HepG2 (cell line): ENCODE data around the gene KCTD15. TPM values are rescaled to one million over a fixed set of nuclear protein-coding genes. Genes with fewer than 3 reads are reported as not detected.

Experiments used
- BORCS8-MEF2B ChIP-seq: sonication (generic); formaldehyde crosslinking; IDR thresholded peaks from 2 replicates; pipeline ENCODE4 v1.8.0; 2022; ENCODE audit warnings: mild to moderate bottlenecking, missing genetic modification reagents
- RFX3 ChIP-seq: IDR thresholded peaks from 2 replicates; pipeline ENCODE4 v1.6.1; 2016; ENCODE audit warnings: missing biosample characterization, missing genetic modification reagents
- ZNF256 ChIP-seq: sonication (generic); formaldehyde crosslinking; conservative IDR thresholded peaks from 2 replicates; pipeline ENCODE4 v1.4.0; 2020; ENCODE audit warnings: missing genetic modification reagents
- ZNF260 ChIP-seq: sonication (generic); formaldehyde crosslinking; IDR thresholded peaks from 2 replicates; pipeline ENCODE4 v1.4.0; 2020; ENCODE audit warnings: missing genetic modification reagents, low read depth, mild to moderate bottlenecking, borderline replicate concordance
- ZNF570 ChIP-seq: sonication (generic); formaldehyde crosslinking; IDR thresholded peaks from 2 replicates; pipeline ENCODE4 v1.4.0; 2020; ENCODE audit warnings: mild to moderate bottlenecking, missing genetic modification reagents, borderline replicate concordance
- polyA plus RNA-seq, 8 experiments: library from polyadenylated mRNA; depleted of rRNA in 3 of 8; stranded (reverse) in 7 of 8; unstranded in 1 of 8; fragments of >200 nt; fragmentation: Illumina TruSeq in 4 of 8; extraction: Trizol in 4 of 8; gene quantifications; 2 replicates each; pipeline versions ENCODE4 v1.2.1 to v1.2.3, GENCODE V29; 2011 to 2016; ENCODE audit warnings: low read depth in 4 of 8, missing spikeins in 1 of 8, mixed read lengths in 1 of 8; ENCODE audit not compliant: insufficient read depth in 1 of 8
- total RNA-seq, 5 experiments: library from RNA; depleted of rRNA; stranded (reverse); fragments of >200 nt; fragmentation: Illumina TruSeq; extraction: Trizol; gene quantifications; 2 replicates each; pipeline ENCODE4 v1.2.3, GENCODE V29; 2016; ENCODE audit warnings: low read depth in 1 of 5
- TF ChIP-seq, protein P1 (sequence below): sonication (generic); formaldehyde crosslinking; IDR thresholded peaks from 2 replicates; pipeline ENCODE4 v1.4.0; 2020; ENCODE audit warnings: mild to moderate bottlenecking, missing genetic modification reagents, borderline replicate concordance
- TF ChIP-seq, protein P2 (sequence below): IDR thresholded peaks from 2 replicates; pipeline ENCODE4 v1.6.1; 2016
- TF ChIP-seq, protein P3 (sequence below): sonication (generic); formaldehyde crosslinking; IDR thresholded peaks from 2 replicates; pipeline ENCODE4 v1.5.0; 2020; ENCODE audit warnings: mild to moderate bottlenecking, missing genetic modification reagents
- TF ChIP-seq, protein P4 (sequence below): sonication (generic); formaldehyde crosslinking; IDR thresholded peaks from 2 replicates; pipeline ENCODE4 v1.8.0; 2022; ENCODE audit warnings: mild to moderate bottlenecking, missing genetic modification reagents
- TF ChIP-seq, protein P5 (sequence below): IDR thresholded peaks from 2 replicates; pipeline ENCODE4 v1.6.1; 2012; ENCODE audit warnings: inconsistent platforms
- TF ChIP-seq, protein P6 (sequence below): sonication (generic); formaldehyde crosslinking; conservative IDR thresholded peaks from 2 replicates; pipeline ENCODE4 v1.4.0; 2020; ENCODE audit warnings: missing genetic modification reagents

The KCTD15 gene
- total and polyA plus RNA-seq, 2 of the 13 experiments (the other 11 are each of a cell fraction or from before 2014, with no cell fraction given), result 13.2 to 16.7 TPM

DNA sequence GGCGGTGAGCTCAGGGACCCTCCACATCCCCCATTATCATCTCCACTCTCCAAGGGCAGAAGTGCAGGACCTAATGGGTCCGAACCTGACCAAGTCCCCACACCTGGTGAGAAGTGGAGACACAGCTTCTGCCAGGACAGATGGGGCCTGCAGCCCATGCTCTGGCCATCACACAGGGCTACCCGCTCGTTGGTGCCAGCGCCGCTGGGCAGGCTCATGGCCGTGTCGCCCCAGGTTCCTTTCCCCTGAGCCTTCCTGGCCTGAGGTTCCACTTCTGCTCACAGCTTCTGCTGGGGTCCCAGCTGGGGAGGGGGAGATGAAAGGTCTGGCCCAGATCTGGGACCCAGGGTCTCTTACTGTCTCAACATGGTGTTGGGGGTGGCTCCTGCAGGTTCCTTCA lies 48.4 kb upstream of the KCTD15 start (continued):
- TF ChIP-seq, protein P1, sequence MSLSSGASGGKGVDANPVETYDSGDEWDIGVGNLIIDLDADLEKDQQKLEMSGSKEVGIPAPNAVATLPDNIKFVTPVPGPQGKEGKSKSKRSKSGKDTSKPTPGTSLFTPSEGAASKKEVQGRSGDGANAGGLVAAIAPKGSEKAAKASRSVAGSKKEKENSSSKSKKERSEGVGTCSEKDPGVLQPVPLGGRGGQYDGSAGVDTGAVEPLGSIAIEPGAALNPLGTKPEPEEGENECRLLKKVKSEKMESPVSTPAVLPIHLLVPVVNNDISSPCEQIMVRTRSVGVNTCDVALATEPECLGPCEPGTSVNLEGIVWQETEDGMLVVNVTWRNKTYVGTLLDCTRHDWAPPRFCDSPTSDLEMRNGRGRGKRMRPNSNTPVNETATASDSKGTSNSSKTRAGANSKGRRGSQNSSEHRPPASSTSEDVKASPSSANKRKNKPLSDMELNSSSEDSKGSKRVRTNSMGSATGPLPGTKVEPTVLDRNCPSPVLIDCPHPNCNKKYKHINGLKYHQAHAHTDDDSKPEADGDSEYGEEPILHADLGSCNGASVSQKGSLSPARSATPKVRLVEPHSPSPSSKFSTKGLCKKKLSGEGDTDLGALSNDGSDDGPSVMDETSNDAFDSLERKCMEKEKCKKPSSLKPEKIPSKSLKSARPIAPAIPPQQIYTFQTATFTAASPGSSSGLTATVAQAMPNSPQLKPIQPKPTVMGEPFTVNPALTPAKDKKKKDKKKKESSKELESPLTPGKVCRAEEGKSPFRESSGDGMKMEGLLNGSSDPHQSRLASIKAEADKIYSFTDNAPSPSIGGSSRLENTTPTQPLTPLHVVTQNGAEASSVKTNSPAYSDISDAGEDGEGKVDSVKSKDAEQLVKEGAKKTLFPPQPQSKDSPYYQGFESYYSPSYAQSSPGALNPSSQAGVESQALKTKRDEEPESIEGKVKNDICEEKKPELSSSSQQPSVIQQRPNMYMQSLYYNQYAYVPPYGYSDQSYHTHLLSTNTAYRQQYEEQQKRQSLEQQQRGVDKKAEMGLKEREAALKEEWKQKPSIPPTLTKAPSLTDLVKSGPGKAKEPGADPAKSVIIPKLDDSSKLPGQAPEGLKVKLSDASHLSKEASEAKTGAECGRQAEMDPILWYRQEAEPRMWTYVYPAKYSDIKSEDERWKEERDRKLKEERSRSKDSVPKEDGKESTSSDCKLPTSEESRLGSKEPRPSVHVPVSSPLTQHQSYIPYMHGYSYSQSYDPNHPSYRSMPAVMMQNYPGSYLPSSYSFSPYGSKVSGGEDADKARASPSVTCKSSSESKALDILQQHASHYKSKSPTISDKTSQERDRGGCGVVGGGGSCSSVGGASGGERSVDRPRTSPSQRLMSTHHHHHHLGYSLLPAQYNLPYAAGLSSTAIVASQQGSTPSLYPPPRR (CRISPR knock-in tag), result no peak
- TF ChIP-seq, protein P2, sequence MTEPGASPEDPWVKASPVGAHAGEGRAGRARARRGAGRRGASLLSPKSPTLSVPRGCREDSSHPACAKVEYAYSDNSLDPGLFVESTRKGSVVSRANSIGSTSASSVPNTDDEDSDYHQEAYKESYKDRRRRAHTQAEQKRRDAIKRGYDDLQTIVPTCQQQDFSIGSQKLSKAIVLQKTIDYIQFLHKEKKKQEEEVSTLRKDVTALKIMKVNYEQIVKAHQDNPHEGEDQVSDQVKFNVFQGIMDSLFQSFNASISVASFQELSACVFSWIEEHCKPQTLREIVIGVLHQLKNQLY (CRISPR knock-in tag), result no peak
- TF ChIP-seq, protein P3, sequence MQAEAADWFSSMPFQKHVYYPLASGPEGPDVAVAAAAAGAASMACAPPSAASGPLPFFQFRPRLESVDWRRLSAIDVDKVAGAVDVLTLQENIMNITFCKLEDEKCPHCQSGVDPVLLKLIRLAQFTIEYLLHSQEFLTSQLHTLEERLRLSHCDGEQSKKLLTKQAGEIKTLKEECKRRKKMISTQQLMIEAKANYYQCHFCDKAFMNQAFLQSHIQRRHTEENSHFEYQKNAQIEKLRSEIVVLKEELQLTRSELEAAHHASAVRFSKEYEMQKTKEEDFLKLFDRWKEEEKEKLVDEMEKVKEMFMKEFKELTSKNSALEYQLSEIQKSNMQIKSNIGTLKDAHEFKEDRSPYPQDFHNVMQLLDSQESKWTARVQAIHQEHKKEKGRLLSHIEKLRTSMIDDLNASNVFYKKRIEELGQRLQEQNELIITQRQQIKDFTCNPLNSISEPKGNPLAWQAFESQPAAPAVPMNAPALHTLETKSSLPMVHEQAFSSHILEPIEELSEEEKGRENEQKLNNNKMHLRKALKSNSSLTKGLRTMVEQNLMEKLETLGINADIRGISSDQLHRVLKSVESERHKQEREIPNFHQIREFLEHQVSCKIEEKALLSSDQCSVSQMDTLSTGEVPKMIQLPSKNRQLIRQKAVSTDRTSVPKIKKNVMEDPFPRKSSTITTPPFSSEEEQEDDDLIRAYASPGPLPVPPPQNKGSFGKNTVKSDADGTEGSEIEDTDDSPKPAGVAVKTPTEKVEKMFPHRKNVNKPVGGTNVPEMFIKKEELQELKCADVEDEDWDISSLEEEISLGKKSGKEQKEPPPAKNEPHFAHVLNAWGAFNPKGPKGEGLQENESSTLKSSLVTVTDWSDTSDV (CRISPR knock-in tag), result no peak
- TF ChIP-seq BORCS8-MEF2B (CRISPR knock-in tag) (no peak), ZNF570 (CRISPR knock-in tag) (no peak), ZNF256 (CRISPR knock-in tag) (no peak), RFX3 (CRISPR knock-in tag) (no peak), ZNF260 (no peak)
- TF ChIP-seq, protein P4, sequence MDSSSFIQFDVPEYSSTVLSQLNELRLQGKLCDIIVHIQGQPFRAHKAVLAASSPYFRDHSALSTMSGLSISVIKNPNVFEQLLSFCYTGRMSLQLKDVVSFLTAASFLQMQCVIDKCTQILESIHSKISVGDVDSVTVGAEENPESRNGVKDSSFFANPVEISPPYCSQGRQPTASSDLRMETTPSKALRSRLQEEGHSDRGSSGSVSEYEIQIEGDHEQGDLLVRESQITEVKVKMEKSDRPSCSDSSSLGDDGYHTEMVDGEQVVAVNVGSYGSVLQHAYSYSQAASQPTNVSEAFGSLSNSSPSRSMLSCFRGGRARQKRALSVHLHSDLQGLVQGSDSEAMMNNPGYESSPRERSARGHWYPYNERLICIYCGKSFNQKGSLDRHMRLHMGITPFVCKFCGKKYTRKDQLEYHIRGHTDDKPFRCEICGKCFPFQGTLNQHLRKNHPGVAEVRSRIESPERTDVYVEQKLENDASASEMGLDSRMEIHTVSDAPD, result no peak
- TF ChIP-seq, protein P5, sequence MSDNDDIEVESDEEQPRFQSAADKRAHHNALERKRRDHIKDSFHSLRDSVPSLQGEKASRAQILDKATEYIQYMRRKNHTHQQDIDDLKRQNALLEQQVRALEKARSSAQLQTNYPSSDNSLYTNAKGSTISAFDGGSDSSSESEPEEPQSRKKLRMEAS, result no peak
- TF ChIP-seq, protein P6, sequence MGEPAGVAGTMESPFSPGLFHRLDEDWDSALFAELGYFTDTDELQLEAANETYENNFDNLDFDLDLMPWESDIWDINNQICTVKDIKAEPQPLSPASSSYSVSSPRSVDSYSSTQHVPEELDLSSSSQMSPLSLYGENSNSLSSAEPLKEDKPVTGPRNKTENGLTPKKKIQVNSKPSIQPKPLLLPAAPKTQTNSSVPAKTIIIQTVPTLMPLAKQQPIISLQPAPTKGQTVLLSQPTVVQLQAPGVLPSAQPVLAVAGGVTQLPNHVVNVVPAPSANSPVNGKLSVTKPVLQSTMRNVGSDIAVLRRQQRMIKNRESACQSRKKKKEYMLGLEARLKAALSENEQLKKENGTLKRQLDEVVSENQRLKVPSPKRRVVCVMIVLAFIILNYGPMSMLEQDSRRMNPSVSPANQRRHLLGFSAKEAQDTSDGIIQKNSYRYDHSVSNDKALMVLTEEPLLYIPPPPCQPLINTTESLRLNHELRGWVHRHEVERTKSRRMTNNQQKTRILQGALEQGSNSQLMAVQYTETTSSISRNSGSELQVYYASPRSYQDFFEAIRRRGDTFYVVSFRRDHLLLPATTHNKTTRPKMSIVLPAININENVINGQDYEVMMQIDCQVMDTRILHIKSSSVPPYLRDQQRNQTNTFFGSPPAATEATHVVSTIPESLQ (CRISPR knock-in tag), result no peak
